GM19023 (cell line): ENCODE data around the gene FLNB.
"Not testable (repeated sequence)": the region's sequence is repeated elsewhere in the genome, so short reads cannot be mapped to it uniquely, and the experiment has no call there.

Source experiments
- ATAC-seq: cut with Tn5 transposase; IDR thresholded peaks from one replicate; pipeline ENCODE4 v1.9.1; 2021; ENCODE audit warnings: mild to moderate bottlenecking, moderate library complexity; ENCODE audit not compliant: unreplicated experiment

Gene FLNB

DNA sequence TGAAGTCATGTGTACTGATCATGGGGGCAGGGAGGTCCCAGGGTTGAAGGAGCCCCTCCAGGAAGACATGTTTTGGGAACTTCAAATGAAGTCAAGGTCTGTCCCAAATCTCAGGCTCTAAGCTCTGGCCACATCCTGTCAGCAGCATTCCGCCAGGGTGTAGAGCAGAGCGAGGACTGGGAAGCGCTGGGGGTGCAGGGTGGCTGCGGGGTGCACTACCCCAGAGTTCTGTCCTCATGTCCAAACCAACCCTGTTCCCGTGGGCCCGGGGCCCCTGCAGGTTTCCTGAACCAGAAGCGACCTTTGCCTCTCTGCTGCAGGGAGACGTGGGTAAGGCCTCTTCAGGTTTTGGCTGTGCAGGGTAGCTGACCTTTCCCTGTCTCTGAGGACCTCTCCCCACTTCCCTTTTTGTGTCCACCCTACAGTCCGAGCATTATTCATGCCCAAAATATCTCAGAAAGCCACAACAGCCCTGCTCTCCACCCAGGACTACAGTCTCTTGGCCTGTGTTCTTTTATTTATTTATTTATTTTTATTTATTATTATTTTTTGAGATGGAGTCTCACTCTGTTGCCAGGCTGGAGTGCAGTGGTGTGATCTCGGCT, 26.6 kb upstream of the FLNB start:
- no peak for ATAC-seq

DNA sequence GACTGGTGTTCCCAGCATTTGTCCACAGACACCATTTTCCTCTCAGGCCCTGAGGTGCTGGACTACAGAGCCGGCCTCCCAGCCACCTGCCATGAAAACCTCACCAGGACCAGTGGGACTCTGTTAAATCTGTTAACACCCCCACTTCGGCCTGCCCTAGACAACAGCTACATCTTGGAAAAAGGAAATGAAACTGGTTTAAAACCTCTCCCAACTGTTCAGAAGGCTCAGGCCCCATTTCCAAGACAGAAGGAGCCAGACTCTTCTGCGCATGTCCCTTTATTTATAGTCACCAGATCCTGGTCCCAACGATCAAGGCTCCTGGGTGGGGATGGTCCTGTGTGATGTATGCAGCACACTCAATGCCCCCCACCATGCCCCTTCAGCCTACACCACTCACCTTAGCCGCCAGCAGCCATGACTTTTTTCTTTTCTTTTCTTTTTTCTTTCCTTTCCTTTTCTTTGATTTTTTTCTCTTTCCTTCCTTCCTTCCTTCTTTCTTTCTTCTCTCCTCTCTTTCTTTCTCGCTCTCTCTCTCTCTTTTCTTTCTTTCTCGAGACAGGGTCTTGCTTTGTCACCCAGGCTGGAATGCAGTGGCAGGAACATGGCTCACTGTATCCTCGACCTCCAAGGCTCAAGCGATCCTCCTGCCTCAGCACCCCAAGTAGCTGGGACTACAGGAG, 25.5 kb upstream of the FLNB start:
- no peak for ATAC-seq

DNA sequence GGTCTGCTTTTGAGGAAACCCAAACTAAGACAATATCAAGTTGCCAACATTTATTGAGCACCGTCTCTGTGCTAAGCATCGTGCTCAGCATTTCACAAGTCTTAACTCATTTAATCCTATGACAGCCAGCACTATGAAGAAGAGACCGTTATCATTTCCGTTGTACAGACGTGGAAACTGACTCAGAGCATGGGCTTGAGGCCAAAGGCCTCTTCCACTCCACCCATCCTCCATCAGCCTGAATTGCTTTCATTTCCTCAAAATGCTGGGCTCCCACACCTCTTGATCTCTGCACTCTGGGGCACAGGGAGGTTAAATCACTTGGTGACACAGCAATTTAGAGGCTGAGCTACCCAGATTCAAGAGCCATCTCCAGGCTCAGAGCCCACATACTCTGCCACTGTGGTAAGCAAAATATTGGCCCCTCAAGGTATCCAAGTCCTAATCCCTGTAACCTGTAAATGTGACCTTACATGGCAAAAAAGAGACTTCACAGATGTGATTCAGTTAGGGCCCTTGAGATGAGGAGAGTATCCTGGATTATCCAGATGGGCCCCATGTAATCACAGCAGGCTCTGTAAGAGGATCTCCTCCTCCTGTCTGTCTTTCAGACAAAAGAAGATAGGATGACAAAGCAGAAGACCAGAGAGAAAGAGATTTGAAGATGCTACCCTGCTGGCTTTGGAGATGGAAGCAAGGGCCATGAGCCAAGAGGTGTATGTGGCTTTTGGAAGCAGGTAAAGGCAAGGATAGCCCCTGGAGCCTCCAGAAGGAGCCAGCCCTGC, 24.3 kb upstream of the FLNB start:
- ATAC-seq, result peak; percentile 95

DNA sequence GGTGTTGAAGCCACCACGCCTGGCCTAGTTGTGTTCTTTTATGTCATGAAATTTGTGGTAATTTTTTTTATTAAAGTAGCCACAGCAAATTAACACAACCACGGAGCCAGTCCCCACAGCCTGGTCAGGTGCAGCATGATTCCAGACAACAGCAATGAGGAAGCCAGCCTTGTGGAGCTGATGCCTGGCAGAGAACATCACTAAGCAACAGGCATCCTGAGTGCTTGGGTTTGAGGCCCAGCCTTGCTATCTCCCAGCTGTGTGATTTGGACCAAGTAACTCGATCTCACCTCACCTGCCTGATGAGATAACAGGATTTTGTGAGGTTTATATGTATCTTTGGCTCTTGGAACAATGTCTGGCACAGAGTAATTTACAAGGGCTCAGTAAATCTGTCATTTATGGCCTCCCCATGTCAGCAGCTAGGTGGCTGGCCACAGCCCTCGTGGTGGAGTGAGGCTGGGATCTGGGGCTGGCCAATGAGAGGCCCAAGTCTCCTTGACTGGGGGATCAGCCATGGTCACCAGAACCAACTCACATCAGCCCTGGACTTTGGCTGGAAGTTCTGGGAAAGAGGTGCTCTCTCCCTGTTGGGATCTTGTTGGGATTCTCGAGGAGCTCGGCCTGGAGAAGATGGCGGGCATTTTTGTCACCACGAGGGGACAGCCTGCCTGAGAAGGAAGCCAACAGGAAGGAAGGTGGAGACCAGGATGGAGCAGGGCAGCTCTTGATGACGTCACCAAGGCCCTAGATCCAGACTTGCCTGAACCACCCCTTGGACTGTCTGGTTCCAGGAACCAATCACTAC, 22.8 kb upstream of the FLNB start:
- ATAC-seq, result no peak

DNA sequence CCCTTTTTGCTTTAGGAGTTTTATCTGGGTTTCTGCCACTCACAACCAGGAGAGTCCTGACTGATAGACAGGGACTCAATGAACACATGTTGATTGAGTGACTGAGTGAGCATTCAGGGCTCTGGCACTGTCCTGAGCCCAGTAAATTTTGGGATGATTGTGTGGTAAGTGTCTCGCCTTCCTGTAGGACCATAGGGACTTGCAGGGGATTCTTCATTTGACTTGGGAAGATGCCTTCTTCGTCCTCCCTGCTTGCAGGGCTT, 22.3 kb upstream of the FLNB start:
- ATAC-seq, result no peak

DNA sequence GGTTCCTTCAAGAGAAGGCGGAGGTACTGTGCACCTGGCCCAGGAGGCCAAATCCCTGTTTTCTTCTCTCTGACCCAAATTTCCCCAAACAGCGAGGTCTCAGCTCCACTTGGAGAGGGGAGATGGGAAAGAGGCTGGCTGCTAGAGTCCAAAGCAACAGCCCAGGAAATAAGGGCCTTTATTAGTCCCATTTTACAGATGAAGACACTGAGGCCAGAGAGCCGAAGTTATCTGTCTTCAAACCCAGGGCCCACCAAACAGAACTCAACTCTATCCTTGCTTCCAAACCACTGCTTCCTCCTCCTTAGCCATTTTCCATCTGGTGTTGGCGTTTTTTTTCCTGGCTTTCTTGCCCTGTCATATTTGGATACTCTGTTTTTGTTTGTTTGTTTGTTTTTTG, 22.0 kb upstream of the FLNB start:
- no peak for ATAC-seq

DNA sequence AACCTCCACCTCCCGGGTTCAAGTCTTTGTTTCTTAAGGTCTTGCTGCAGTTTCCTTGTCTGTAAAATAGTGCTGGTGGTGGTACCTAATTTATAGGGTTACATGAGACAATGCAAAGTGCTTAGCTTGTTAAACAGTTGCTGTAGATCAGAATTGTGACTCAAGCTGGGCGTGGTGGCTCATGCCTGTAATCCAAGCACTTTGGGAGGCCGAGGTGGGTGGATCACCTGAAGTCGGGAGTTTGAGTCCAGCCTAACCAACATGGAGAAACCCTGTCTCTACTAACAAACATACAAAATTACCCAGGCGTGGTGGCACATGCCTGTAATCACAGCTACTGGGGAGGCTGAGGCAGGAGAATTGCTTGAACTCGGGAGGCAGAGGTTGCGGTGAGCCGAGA, 19.0 kb upstream of the FLNB start:
- not testable (repeated sequence) for ATAC-seq

DNA sequence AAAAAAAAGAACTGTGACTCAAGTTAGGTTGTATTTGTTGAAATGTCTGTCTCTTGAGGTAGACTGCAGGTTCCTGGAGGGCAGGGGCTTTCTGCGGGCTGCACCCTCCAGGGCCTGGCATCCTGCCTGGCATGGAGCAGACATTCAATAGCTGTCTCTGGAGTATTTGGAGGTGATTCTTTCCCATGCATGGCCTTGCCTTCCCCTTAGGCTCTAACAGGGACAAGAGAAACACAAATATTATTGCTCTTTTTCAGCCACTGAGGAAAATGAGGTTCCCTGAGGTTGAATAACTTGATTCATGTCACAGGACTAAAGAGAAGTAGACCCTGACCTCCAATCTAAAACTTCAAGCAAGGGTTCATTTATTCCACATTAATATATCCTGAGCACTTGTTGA, 18.6 kb upstream of the FLNB start:
- no peak for ATAC-seq

DNA sequence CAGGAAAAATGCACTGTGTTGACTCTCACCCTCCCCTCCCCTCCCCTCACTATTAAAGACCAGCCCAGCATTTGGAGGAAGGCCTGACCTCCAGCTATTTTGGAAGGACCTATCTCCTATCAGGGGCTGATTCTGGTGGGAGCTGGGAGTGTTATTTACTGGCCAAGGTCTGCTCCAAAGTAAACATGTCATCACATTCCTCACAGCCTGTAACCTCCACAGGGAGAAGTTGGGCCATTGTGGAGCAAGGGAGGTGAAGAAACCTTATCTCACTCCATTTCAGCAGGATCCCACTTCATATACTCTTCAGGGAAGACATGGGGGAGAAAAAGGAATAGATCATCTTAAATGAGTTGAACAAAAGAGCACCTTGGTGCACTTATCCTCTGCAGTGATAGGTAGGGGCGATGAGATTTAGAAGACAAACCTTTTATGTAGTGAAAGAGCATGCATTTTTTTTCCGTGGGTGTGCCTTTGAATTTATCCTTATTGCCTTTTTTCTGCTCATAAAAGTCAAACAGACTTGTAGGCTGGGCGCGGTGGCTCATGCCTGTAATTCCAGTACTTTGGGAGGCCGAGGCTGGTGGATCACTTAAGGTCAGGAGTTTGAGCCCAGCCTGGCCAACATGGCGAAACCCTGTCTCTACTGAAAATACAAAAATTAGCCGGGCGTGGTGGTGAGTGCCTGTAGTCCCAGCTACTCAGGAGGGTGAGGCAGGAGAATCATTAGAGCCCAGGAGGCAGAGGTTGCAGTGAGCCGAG, 15.6 kb upstream of the FLNB start:
- ATAC-seq, result no peak

DNA sequence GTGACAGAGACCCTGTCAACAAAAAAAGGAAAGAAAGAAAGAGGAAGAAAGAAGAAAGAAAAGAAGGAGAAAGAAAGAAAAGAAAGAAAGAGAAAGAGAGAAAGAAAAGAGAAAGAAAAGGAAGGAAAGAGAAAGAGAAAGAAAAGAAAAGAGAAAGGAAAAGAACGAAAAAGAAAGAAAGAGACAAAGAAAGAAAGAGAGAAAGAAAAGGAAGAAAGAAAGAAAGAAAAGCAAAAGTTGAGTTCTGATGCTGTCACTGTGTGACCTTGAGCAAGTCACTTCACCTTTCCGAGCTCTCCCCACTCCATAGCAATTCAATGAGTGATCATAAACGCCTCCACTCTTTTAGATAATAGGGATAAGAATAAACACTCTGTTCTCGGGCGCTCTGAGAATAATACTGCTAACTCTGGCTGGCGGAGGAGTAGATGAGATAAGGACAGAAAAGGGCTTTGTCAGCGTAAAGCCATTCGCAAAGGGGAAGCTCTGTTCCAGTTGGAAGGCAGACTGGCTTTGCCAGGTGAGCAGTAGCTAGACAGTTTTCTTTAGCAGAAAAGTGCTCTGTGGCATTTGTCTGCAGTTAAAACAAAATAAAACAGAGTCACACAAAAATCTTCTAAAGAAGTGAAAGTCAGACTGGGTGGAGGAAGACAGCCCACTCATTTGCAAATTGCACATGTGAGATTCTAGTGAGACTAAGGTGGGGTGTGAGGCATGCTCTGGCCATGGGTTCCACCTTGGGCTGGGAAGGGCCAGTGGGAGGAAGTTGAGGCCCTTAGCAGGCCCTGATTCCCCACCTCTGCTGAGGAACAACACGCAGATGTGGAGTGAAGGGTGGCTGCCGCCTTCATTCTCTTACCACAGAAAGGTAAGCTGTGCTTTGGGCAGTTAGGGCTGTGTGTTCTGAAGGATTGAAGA, 9.6 kb upstream of the FLNB start:
- peak; percentile 50 for ATAC-seq

DNA sequence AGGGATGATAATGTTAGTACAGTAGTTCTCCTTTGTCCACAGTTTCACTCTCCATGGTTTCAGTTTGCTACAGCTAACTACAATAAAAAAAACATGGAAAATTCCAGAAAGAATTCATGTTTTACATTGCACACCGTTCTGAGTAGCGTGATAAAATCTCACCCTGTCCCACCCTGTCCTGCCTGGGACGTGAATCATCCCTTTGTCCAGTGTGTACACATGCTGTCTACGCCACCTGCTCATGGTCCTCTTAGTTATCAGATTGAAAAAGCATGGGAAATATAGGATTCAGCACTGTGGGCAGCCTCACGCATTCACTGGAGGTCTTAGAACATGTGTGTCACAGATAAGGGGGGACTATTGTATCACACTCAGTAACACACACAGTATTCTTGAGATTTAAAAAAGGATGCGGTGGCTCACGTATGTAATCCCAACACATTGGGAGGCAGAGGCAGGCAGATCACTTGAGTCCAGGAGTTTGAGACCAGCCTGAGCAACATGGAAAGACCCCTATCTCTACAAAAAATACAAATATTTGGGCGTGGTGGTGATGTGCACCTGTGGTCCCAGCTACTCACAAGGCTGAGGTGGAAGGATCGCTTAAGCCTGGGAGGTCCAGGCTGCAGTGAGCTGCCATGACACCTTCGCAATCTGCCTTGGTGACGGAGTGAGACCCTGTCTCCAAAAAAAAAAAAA, 8.7 kb upstream of the FLNB start:
- ATAC-seq, result no peak

DNA sequence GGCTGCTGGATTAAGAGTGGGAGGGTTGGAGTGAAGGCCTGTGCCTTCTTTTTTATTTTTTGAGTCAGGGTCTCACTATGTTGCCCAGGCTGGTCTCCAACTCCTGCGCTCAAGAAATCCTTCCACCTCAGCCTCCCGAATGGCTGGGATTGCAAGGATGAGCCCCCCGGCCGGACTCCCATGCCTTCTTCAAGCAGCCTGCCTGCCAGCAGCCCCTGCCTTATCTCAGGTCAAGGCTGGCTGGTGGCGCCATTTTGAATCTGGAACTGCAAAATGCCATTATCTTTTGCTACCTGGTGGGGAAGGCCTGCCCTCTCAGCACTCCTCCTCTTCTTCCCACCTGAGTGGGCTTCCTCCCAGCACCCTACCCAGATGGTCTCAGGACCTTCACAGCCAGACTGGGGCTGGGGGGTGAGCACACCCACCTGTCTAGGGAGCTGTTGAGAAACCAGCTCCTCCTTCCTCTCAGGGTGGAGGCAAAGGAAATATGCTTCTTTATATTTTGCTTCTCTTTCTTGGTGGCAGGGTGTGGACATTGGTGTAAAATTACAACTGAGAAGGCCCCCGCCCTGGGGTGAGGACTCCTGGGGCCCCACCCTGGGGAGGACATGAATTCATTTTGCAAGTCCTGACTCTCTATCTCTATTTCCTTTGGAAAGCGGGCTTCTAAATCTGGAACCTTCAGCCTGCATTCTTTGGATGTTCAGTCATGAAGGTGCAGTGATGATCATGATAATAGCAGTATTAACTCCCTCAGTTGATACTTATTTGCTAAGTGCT, 7.7 kb upstream of the FLNB start:
- ATAC-seq, result no peak

DNA sequence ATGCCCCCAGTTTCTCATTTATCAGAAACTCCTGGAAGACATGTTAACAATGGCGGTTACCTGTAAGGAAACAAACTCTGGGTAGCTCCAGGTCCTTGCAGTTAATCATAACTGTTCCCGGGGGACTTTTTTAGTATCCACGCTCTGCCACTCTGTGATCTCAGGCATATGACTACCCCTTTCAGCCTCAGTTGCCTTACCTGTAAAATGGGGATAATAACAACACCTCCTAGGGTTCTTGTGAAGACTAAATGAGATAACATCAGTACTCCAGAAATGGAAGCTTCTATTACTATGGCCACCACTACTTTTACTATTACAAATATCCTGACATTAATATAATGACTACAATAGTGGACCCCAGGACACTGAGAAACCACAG, 7.1 kb upstream of the FLNB start:
- no peak for ATAC-seq

DNA sequence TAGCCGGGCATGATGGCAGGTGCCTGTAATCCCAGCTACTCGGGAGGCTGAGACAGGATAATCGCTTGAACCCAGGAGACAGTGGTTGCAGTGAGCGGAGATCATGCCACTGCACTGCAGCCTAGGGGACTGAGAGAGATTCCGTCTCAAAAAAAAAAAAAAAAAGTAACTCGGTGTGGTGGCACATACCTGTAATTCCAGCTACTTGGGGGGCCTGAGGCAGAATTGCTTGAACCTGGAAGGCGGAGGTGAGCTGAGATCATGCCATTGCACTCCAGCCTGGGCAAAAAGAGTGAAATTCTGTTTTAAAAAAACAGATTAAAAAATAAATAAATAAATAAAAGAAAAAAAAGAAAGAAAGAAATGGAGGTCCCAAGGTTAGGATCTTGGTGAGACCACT, 6.2 kb upstream of the FLNB start:
- no peak for ATAC-seq

DNA sequence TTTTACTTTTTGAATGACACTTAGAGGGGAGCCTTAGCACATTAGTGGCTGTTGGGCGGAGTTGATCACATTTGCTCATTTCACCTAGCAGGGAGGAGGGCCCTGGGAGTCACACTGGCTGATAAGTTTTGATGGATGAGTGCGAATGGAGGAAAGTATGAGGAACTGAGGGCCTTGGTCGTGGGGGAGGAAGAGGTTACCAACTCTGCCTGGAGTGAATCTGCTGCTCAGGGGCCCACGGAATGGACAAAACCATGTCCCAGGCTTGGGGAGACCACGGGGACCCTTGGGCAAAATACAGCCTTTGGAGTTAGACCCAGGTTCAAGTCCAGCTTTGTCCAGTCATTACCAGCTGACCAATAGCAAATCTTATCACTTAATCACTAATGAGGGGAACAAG, 5.1 kb upstream of the FLNB start:
- no peak for ATAC-seq

DNA sequence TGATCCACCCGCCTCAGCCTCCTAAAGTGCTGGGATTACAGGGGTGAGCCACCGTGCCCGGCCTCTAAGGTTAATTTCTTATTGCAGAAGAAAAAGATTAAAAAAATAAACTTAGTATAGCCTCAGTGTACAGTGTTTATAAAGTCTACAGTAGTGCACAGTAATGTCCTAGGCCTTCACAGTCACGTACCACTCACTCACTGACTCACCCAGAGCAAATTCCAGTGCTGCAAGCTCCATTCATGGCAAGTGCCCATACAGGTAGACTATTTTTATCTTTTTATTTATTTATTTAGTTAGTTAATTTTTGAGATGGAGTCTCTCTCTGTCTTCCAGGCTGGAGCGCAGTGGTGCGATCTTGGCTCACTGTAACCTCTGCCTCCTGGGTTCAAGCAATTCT, 3.2 kb upstream of the FLNB start:
- ATAC-seq, result no peak

DNA sequence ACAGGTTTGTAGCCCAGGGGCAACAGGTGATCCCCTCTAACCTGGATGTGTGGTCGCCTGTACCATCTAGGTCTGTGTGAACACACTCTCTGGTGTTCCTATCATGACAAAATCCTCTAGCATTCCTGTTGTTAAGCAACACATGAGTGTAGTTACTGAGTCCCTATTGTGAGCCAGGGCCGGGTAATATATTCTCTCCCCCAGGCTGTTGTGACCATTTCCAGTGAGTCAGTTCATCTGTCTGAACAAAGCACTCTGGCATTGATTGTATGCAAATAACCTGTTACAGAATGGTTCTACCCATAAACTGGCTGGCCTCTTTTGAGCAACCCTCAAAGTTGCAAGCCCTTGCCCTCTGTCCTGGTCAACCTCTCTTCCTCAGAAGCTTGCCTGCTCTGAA, 2.6 kb upstream of the FLNB start:
- ATAC-seq, result no peak

DNA sequence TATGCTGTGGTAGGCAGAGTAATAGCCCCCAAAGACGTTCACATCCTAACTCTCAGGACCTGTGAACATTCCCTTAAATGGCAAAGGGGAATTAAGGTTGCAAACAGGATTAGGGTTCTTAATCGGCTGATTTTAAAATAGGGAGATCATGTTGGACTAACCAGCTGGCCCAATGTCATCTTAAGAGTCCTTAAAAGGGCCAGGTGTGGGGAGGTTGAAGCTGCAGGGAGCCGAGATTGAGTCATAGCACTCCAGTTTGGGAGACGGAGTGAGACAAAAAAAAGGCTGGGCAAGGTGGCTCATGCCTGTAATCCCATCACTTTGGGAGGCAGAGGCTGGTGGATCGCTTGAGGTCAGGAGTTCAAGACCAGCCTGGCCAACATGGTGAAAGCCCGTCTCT, 1.6 kb upstream of the FLNB start:
- ATAC-seq, result no peak
